ENCODE results near the gene GALNT10. TPM values are rescaled to one million over a fixed set of nuclear protein-coding genes. Genes with fewer than 3 reads are reported as not detected.

GALNT10 gene
- polyA plus RNA-seq, 1 of the 3 experiments (the other 2 are of a cell fraction): 56.3 TPM

- Histone ChIP-seq H3K4me3 (ENCODE audit: low read depth in 2 of 2, low read length in 1 of 2) (no peak overlapping the region), H3K27ac (ENCODE audit: low read depth in 2 of 2, low read length in 1 of 2) (no peak overlapping the region), H3K4me2 (no peak overlapping the region), H3K9ac (no peak overlapping the region), H2AFZ (ENCODE audit: low read depth) (no peak overlapping the region), H3K9me2 (no peaks in the 10 kb centered on the region), H4K20me1 (ENCODE audit: insufficient read depth) (no peaks in the 10 kb centered on the region), H3F3A (replicated peaks; ENCODE audit: insufficient read depth) (peaks cover 6% of the 10 kb centered on the region), H3K9me3 (no peaks in the 10 kb centered on the region), H3K36me3 (replicated peaks in 1 of 2; ENCODE audit: control insufficient read depth in 1 of 2, insufficient read depth in 2 of 2, low read length in 1 of 2) (peaks cover 3 to 26% of the 10 kb centered on the region in 2 experiments), H3K79me2 (ENCODE audit: insufficient read depth) (peaks cover 56% of the 10 kb centered on the region; the same call in 1 of the 2 replicates), H3K27me3 (ENCODE audit: insufficient read depth) (no peaks in the 10 kb centered on the region), H3K4me1 (ENCODE audit: control insufficient read depth in 1 of 2, insufficient read depth in 2 of 2, low read depth in 1 of 2, low read length in 1 of 2) (peaks cover 8 to 10% of the 10 kb centered on the region in 2 experiments; a peak in 3 of 4 replicates)
- TF ChIP-seq SIN3A (IDR thresholded peaks at IDR 0.05; ENCODE audit: borderline replicate concordance, low read depth, low read length) (no peak), MXI1 (IDR thresholded peaks at IDR 0.05; ENCODE audit: low read depth, low read length) (no peak), GATA2 (CRISPR knock-in tag; IDR thresholded peaks at IDR 0.05) (no peak), RFX5 (IDR thresholded peaks at IDR 0.05; ENCODE audit: low read length) (no peak), ELF1 (IDR thresholded peaks at IDR 0.05) (no peak), RXRA (IDR thresholded peaks at IDR 0.05; ENCODE audit: borderline replicate concordance, low read depth) (no peak), USF2 (IDR thresholded peaks at IDR 0.05; ENCODE audit: borderline replicate concordance, low read depth, low read length) (no peak), SMC3 (IDR thresholded peaks at IDR 0.05; ENCODE audit: low read depth, low read length) (no peak), FOSL2 (IDR thresholded peaks at IDR 0.05; ENCODE audit: borderline replicate concordance, low read depth) (no peak), REST (IDR thresholded peaks at IDR 0.05; ENCODE audit: low read depth, low read length) (no peak), TEAD4 (IDR thresholded peaks at IDR 0.05; ENCODE audit: borderline replicate concordance, insufficient read depth) (no peak), CHD2 (IDR thresholded peaks at IDR 0.05; ENCODE audit: low read length, partially characterized antibody) (no peak), CTCF (IDR thresholded peaks at IDR 0.05) (no peak), YY1 (IDR thresholded peaks at IDR 0.05; ENCODE audit: low read depth) (no peak), MEF2A (IDR thresholded peaks at IDR 0.05; ENCODE audit: borderline replicate concordance, low read depth) (no peak), RCOR1 (IDR thresholded peaks at IDR 0.05; ENCODE audit: low read length) (no peak), ZBTB33 (IDR thresholded peaks at IDR 0.05; ENCODE audit: borderline replicate concordance, low read depth) (no peak)
- CTCF ChIA-PET: no interaction called here
- no peak for DNase-seq
- POLR2A ChIA-PET: no interaction called here
- WGBS (ENCODE audit: low lambda C conversion rate): 92% methylated on average over 5 of the region's 5 CpGs
Measured at GRCh38 chr5:154264549-154265196, 74.1 kb downstream of the GALNT10 start.
